NCI-H526 treated with DMSO at 0.1 percent for 48 hours (cell line): ENCODE results near the gene AADACL3.

ENCODE experiments used
- DNase-seq: peaks from one replicate; lab custom pipeline; 2025; lab: John Stamatoyannopoulos, UW

The AADACL3 gene

GRCh38 chr1:12769031-12769430 lies 53.1 kb downstream of the AADACL3 start:
- no peak for DNase-seq

- no peak for DNase-seq
These were observed 54.1 kb downstream of the AADACL3 start for GRCh38 chr1:12769976-12770505.

- no peak for DNase-seq
These were observed 54.7 kb downstream of the AADACL3 start for GRCh38 chr1:12770620-12771019.

GRCh38 chr1:12771186-12771585 lies 55.3 kb downstream of the AADACL3 start:
- no peak for DNase-seq

- no peak for DNase-seq
These were observed 56.6 kb downstream of the AADACL3 start for GRCh38 chr1:12772520-12772919.

GRCh38 chr1:12773438-12773837 lies 57.5 kb downstream of the AADACL3 start, which contains the start of gene PRAMEF12:
PRAMEF12 (plus strand) TSS chr1:12773738; CDS start chr1:12774868, 1,130 bp downstream.
- no peak for DNase-seq

GRCh38 chr1:12774801-12775345 lies 59.0 kb downstream of the AADACL3 start:
- no peak for DNase-seq

GRCh38 chr1:12775443-12775842 lies 59.5 kb downstream of the AADACL3 start:
- no peak for DNase-seq

GRCh38 chr1:12776801-12777557 lies 61.1 kb downstream of the AADACL3 start:
- DNase-seq, result no peak
